HG03354 (cell line): ENCODE data around the gene FAM229A.
"Not testable (repeated sequence)": the region's sequence is repeated elsewhere in the genome, so short reads cannot be mapped to it uniquely, and the experiment has no call there.

Experiments
- ATAC-seq: cut with Tn5 transposase; IDR thresholded peaks from one replicate; pipeline ENCODE4 v1.9.1; 2021; ENCODE audit warnings: mild to moderate bottlenecking; ENCODE audit not compliant: unreplicated experiment, poor library complexity, severe bottlenecking

FAM229A gene

GRCh38 chr1:32380057-32380456 is 17.8 kb upstream of the FAM229A start:
- ATAC-seq, result no peak

GRCh38 chr1:32377541-32378220 is 15.4 kb upstream of the FAM229A start:
- ATAC-seq, result no peak

- ATAC-seq, result no peak
Observed at GRCh38 chr1:32376199-32376598, 13.9 kb upstream of the FAM229A start.

- no peak for ATAC-seq
Observed at GRCh38 chr1:32373996-32374592, 11.8 kb upstream of the FAM229A start.

- no peak for ATAC-seq
Observed at GRCh38 chr1:32372149-32372756, 10.0 kb upstream of the FAM229A start.

- no peak for ATAC-seq
Observed at GRCh38 chr1:32367912-32368635, 5.8 kb upstream of the FAM229A start.

GRCh38 chr1:32365445-32365844 is 3.2 kb upstream of the FAM229A start:
- no peak for ATAC-seq

GRCh38 chr1:32364836-32365235 is 2.6 kb upstream of the FAM229A start:
- ATAC-seq, result no peak

- ATAC-seq, result no peak
Observed at GRCh38 chr1:32363713-32364112, 1.4 kb upstream of the FAM229A start.

GRCh38 chr1:32361674-32362473 is 411 bp downstream of the FAM229A start:
- ATAC-seq, result no peak

- ATAC-seq, result no peak
Observed at GRCh38 chr1:32361308-32361673, 994 bp downstream of the FAM229A start.

- no peak for ATAC-seq
Observed at GRCh38 chr1:32358435-32358834, 3.9 kb downstream of the FAM229A start.

- ATAC-seq, result no peak
Observed at GRCh38 chr1:32357614-32358013, 4.7 kb downstream of the FAM229A start.

- no peak for ATAC-seq
Observed at GRCh38 chr1:32356478-32356877, 5.8 kb downstream of the FAM229A start.

GRCh38 chr1:32355778-32356177 is 6.5 kb downstream of the FAM229A start:
- not testable (repeated sequence) for ATAC-seq

- ATAC-seq, result no peak
Observed at GRCh38 chr1:32353886-32354570, 8.3 kb downstream of the FAM229A start.

- no peak for ATAC-seq
Observed at GRCh38 chr1:32353431-32353830, 8.9 kb downstream of the FAM229A start.

GRCh38 chr1:32352831-32353383 is 9.4 kb downstream of the FAM229A start:
- no peak for ATAC-seq

- no peak for ATAC-seq
Observed at GRCh38 chr1:32352239-32352745, 10.0 kb downstream of the FAM229A start.
